ENCODE results near the gene CFAP157. TPM values are rescaled to one million over a fixed set of nuclear protein-coding genes. Genes with fewer than 3 reads are reported as not detected.
A peak's percentile ranks its signal among the peaks of the same experiment; 100 is the strongest.

Gene CFAP157
- total and polyA plus RNA-seq, 2 of the 13 experiments (the other 11 are each of a cell fraction or from before 2014, with no cell fraction given): 0.07 TPM; not detected in 1

- TF ChIP-seq NFAT5 (CRISPR knock-in tag; IDR thresholded peaks at IDR 0.05) (0 out of 2 replicates have a peak, but pooled peaks have one; percentile 46), PRDM15 (CRISPR knock-in tag; IDR thresholded peaks at IDR 0.05) (no peak), SMAD3 (CRISPR knock-in tag; IDR thresholded peaks at IDR 0.05) (0 out of 2 replicates have a peak, but pooled peaks have one; percentile 36), ZNF335 (CRISPR knock-in tag; IDR thresholded peaks at IDR 0.05) (0 out of 2 replicates have a peak, but pooled peaks have one; percentile 50), WIZ (CRISPR knock-in tag; IDR thresholded peaks at IDR 0.05) (peak; percentile 91), HMGXB3 (CRISPR knock-in tag; IDR thresholded peaks at IDR 0.05; ENCODE audit: borderline replicate concordance) (peak; percentile 43; the same call in 1 of the 2 replicates), POLR2AphosphoS5 (IDR thresholded peaks at IDR 0.05; ENCODE audit: low read depth, low read length) (no peak), ZNF232 (CRISPR knock-in tag; IDR thresholded peaks at IDR 0.05; ENCODE audit: borderline replicate concordance) (peak; percentile 72; the same call in 1 of the 2 replicates), ZFP90 (CRISPR knock-in tag; IDR thresholded peaks at IDR 0.05; ENCODE audit: borderline replicate concordance) (peak; percentile 40; the same call in 1 of the 2 replicates), ATF2 (CRISPR knock-in tag; IDR thresholded peaks at IDR 0.05) (0 out of 2 replicates have a peak, but pooled peaks have one; percentile 20)
Observed at GRCh38 chr9:127751269-127752054, 44.7 kb downstream of the CFAP157 start (continued).
